ENCODE results near the gene MRPL4. TPM values are rescaled to one million over a fixed set of nuclear protein-coding genes. Genes with fewer than 3 reads are reported as not detected.

The MRPL4 gene
- total and polyA plus RNA-seq, 10 of the 15 experiments (the other 5 are each of a cell fraction or from before 2014, with no cell fraction given): 0.79 to 221 (median 112) TPM

DNA sequence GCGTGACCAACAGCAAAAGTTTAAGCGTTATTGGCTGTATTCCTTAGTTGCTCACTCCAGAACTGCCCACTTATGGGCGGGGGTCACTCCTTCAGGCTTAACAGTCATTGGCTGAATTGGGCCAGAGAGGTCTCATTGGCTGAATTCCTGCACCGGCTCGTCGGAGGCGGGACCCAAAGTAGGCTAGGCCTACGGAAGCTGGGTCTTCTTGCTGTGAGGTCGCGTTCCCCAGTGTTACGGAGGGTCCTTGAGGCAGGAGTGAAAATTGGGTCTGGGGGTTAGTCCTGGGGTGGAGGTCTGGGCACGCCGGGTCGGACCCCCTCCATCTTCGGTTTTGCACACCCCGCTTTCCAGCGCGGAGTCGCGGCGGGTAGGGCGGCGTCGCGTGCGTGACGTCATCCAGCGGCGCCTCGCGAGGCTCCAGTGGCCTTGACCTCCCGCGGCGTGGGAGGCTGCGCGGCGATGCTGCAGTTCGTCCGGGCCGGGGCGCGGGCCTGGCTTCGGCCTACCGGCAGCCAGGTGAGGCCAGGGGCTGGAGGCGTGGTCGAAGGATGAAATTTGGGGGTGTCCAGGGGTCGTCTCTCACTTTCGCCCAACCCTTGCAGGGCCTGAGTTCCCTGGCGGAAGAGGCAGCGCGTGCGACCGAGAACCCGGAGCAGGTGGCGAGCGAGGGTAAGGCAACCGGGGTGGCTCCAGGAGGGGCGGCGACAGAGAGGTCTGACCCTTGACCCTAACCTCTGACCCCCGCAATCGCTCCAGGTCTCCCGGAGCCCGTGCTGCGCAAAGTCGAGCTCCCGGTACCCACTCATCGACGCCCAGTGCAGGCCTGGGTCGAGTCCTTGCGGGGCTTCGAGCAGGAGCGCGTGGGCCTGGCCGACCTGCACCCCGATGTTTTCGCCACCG, at the start of gene MRPL4 (continued):
- no peak for TF ChIP-seq USF2 (IDR thresholded peaks at IDR 0.05; ENCODE audit: borderline replicate concordance, low read depth, low read length)
- TF ChIP-seq ZBED1 (IDR thresholded peaks at IDR 0.05; ENCODE audit: borderline replicate concordance): no peak
- no peak for TF ChIP-seq TCF7 (IDR thresholded peaks at IDR 0.05; ENCODE audit: borderline replicate concordance)
- peak in 1 of 2 experiments; percentile 94; a peak in 2 of 3 replicates for TF ChIP-seq EGR1 (IDR thresholded peaks at IDR 0.05; ENCODE audit: borderline replicate concordance in 1 of 2, low read depth in 2 of 2, low read length in 2 of 2)
- no peak for TF ChIP-seq NFXL1 (IDR thresholded peaks at IDR 0.05; ENCODE audit: borderline replicate concordance)
- TF ChIP-seq CHD2 (IDR thresholded peaks at IDR 0.05; ENCODE audit: borderline replicate concordance, low read depth, low read length): peak; percentile 88
- peak; percentile 83 for TF ChIP-seq POLR2AphosphoS5 (IDR thresholded peaks at IDR 0.05; ENCODE audit: low read length)
- no peak for TF ChIP-seq POLR2AphosphoS2 (IDR thresholded peaks at IDR 0.05; ENCODE audit: low read depth, low read length)
- no peak for TF ChIP-seq PBX3 (IDR thresholded peaks at IDR 0.05; ENCODE audit: insufficient replicate concordance, low read depth, low read length)
- peak; percentile 18; the same call in 1 of the 2 replicates for TF ChIP-seq CBFB (IDR thresholded peaks at IDR 0.05; ENCODE audit: low read depth)
- peak; percentile 72 for TF ChIP-seq NR2C2 (IDR thresholded peaks at IDR 0.05; ENCODE audit: borderline replicate concordance, control insufficient read depth, insufficient read length, low read depth)
- TF ChIP-seq, protein P1, sequence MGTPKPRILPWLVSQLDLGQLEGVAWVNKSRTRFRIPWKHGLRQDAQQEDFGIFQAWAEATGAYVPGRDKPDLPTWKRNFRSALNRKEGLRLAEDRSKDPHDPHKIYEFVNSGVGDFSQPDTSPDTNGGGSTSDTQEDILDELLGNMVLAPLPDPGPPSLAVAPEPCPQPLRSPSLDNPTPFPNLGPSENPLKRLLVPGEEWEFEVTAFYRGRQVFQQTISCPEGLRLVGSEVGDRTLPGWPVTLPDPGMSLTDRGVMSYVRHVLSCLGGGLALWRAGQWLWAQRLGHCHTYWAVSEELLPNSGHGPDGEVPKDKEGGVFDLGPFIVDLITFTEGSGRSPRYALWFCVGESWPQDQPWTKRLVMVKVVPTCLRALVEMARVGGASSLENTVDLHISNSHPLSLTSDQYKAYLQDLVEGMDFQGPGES (IDR thresholded peaks at IDR 0.05): peak; percentile 65; the same call in 1 of the 2 replicates
- TF ChIP-seq STAT3 (IDR thresholded peaks at IDR 0.05; ENCODE audit: low read depth, low read length): no peak
- no peak for TF ChIP-seq PAX8 (IDR thresholded peaks at IDR 0.05)
- TF ChIP-seq BRCA1 (IDR thresholded peaks at IDR 0.05; ENCODE audit: low read depth, low read length): peak; percentile 64
- no peak for TF ChIP-seq HDAC6 (IDR thresholded peaks at IDR 0.05; ENCODE audit: unreplicated experiment)
- no peak for TF ChIP-seq E2F8 (IDR thresholded peaks at IDR 0.05; ENCODE audit: low read depth, partially characterized antibody)
- TF ChIP-seq, protein P2, sequence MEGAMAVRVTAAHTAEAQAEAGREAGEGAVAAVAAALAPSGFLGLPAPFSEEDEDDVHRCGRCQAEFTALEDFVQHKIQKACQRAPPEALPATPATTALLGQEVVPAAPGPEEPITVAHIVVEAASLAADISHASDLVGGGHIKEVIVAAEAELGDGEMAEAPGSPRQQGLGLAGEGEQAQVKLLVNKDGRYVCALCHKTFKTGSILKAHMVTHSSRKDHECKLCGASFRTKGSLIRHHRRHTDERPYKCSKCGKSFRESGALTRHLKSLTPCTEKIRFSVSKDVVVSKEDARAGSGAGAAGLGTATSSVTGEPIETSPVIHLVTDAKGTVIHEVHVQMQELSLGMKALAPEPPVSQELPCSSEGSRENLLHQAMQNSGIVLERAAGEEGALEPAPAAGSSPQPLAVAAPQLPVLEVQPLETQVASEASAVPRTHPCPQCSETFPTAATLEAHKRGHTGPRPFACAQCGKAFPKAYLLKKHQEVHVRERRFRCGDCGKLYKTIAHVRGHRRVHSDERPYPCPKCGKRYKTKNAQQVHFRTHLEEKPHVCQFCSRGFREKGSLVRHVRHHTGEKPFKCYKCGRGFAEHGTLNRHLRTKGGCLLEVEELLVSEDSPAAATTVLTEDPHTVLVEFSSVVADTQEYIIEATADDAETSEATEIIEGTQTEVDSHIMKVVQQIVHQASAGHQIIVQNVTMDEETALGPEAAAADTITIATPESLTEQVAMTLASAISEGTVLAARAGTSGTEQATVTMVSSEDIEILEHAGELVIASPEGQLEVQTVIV (IDR thresholded peaks at IDR 0.05; ENCODE audit: borderline replicate concordance, partially characterized antibody): peak; percentile 43
- peak; percentile 78; the same call in 2 of the 3 replicates for TF ChIP-seq POU2F2 (IDR thresholded peaks at IDR 0.05; ENCODE audit: borderline replicate concordance, low read depth, low read length)
- TF ChIP-seq SP1 (IDR thresholded peaks at IDR 0.05; ENCODE audit: low read depth, low read length): peak; percentile 92
- no peak for TF ChIP-seq JUNB (IDR thresholded peaks at IDR 0.05)

Data from GM12878 (cell line).